IPS-20b (cell line): ENCODE measurements around the gene MAST3.

ENCODE experiments used
- H3K27ac ChIP-seq: one replicate; pipeline ENCODE4 v1.5.1; 2013; ENCODE audit warnings: low read length
- H3K27me3 ChIP-seq: 2 replicates; pipeline ENCODE4 v1.6.1; 2013; ENCODE audit warnings: mild to moderate bottlenecking, low read length, inconsistent platforms; ENCODE audit not compliant: insufficient read depth
- H3K36me3 ChIP-seq: 2 replicates; pipeline ENCODE4 v1.6.1; 2013; ENCODE audit warnings: low read depth, mild to moderate bottlenecking, inconsistent platforms, low read length, moderate library complexity; ENCODE audit not compliant: insufficient read depth
- H3K4me1 ChIP-seq: 2 replicates; pipeline ENCODE4 v1.6.1; 2013; ENCODE audit warnings: mild to moderate bottlenecking, control low read depth, inconsistent platforms, low read length, moderate library complexity; ENCODE audit not compliant: insufficient read depth
- H3K4me3 ChIP-seq: 2 replicates; pipeline ENCODE4 v1.5.1; 2013; ENCODE audit warnings: mild to moderate bottlenecking, low read length, inconsistent platforms
- H3K9ac ChIP-seq: 2 replicates; pipeline ENCODE4 v1.6.1; 2013; ENCODE audit warnings: low read depth, mild to moderate bottlenecking, inconsistent platforms, low read length, moderate library complexity
- H3K9me3 ChIP-seq: 2 replicates; pipeline ENCODE4 v1.6.1; 2013; ENCODE audit warnings: mild to moderate bottlenecking, low read depth, low read length, inconsistent platforms; ENCODE audit not compliant: insufficient read depth

The MAST3 gene

GRCh38 chr19:18168673-18169381 is 71.2 kb downstream of the MAST3 start:
- H3K9me3 ChIP-seq: no peaks in the 10 kb centered on the region
- H3K4me3 ChIP-seq: no peak overlapping the region
- H3K4me1 ChIP-seq: no peaks in the 10 kb centered on the region; the same call in 1 of the 2 replicates
- H3K9ac ChIP-seq: no peak overlapping the region
- peaks cover 3% of the 10 kb centered on the region; the same call in 1 of the 2 replicates for H3K27me3 ChIP-seq
- peaks cover 41% of the 10 kb centered on the region for H3K36me3 ChIP-seq
- H3K27ac ChIP-seq: no peak overlapping the region

- no peaks in the 10 kb centered on the region for H3K9me3 ChIP-seq
- no peak overlapping the region for H3K9ac ChIP-seq
- H3K4me3 ChIP-seq: no peak overlapping the region
- H3K27ac ChIP-seq: no peak overlapping the region
- peaks cover 32% of the 10 kb centered on the region for H3K36me3 ChIP-seq
- H3K27me3 ChIP-seq: peaks cover 21% of the 10 kb centered on the region
- no peaks in the 10 kb centered on the region; the same call in 1 of the 2 replicates for H3K4me1 ChIP-seq
These were observed 73.2 kb downstream of the MAST3 start for GRCh38 chr19:18170714-18171255.

- no peaks in the 10 kb centered on the region for H3K9me3 ChIP-seq
- H3K4me1 ChIP-seq: no peaks in the 10 kb centered on the region; the same call in 1 of the 2 replicates
- peaks cover 21% of the 10 kb centered on the region for H3K27me3 ChIP-seq
- no peak overlapping the region for H3K9ac ChIP-seq
- H3K27ac ChIP-seq: no peak overlapping the region
- no peak overlapping the region for H3K4me3 ChIP-seq
- peaks cover 25% of the 10 kb centered on the region for H3K36me3 ChIP-seq
These were observed 74.2 kb downstream of the MAST3 start for GRCh38 chr19:18171605-18172327.

GRCh38 chr19:18172331-18173053 is 74.9 kb downstream of the MAST3 start:
- peaks cover 21% of the 10 kb centered on the region for H3K27me3 ChIP-seq
- H3K27ac ChIP-seq: no peak overlapping the region
- no peak overlapping the region for H3K9ac ChIP-seq
- peaks cover 17% of the 10 kb centered on the region; the same call in 1 of the 2 replicates for H3K36me3 ChIP-seq
- H3K4me1 ChIP-seq: no peaks in the 10 kb centered on the region; the same call in 1 of the 2 replicates
- H3K9me3 ChIP-seq: no peaks in the 10 kb centered on the region
- no peak overlapping the region for H3K4me3 ChIP-seq

GRCh38 chr19:18173054-18173571 is 75.5 kb downstream of the MAST3 start:
- H3K4me1 ChIP-seq: no peaks in the 10 kb centered on the region; the same call in 1 of the 2 replicates
- peak overlapping the region; percentile 65; the same call in 1 of the 2 replicates for H3K4me3 ChIP-seq
- H3K27ac ChIP-seq: no peak overlapping the region

GRCh38 chr19:18173572-18174288 is 76.2 kb downstream of the MAST3 start, which contains the start of gene IFI30:
TSS of gene IFI30 (plus strand) at chr19:18173813. CDS start at chr19:18173842, 29 bp downstream.
- H3K4me1 ChIP-seq: no peaks in the 10 kb centered on the region; the same call in 1 of the 2 replicates
- H3K27ac ChIP-seq: no peak within 1 kb of the TSS
- H3K36me3 ChIP-seq: peaks cover 7% of the 10 kb centered on the region; the same call in 1 of the 2 replicates

More at GRCh38 chr19:18173054-18173571, 75.5 kb downstream of the MAST3 start:
- H3K9ac ChIP-seq: no peak overlapping the region; the same call in 1 of the 2 replicates
- no peaks in the 10 kb centered on the region for H3K9me3 ChIP-seq
- H3K27me3 ChIP-seq: peaks cover 21% of the 10 kb centered on the region
- peaks cover 13% of the 10 kb centered on the region; the same call in 1 of the 2 replicates for H3K36me3 ChIP-seq

GRCh38 chr19:18174983-18175382 is 77.4 kb downstream of the MAST3 start:
- Histone ChIP-seq H3K36me3 (no peaks in the 10 kb centered on the region), H3K27me3 (peaks cover 21% of the 10 kb centered on the region), H3K4me3 (no peak overlapping the region), H3K9me3 (no peaks in the 10 kb centered on the region), H3K27ac (no peak overlapping the region), H3K4me1 (no peaks in the 10 kb centered on the region; the same call in 1 of the 2 replicates), H3K9ac (no peak overlapping the region)

More at GRCh38 chr19:18173572-18174288, 76.2 kb downstream of the MAST3 start, which contains the start of gene IFI30:
- H3K27me3 ChIP-seq: peaks cover 21% of the 10 kb centered on the region
- H3K4me3 ChIP-seq: peak within 1 kb of the TSS; percentile 65
- H3K9me3 ChIP-seq: no peaks in the 10 kb centered on the region
- peak within 1 kb of the TSS; percentile 23; the same call in 1 of the 2 replicates for H3K9ac ChIP-seq

- H3K9ac ChIP-seq: no peak overlapping the region
- no peaks in the 10 kb centered on the region for H3K9me3 ChIP-seq
- no peak overlapping the region for H3K4me3 ChIP-seq
- no peaks in the 10 kb centered on the region for H3K36me3 ChIP-seq
- H3K27ac ChIP-seq: no peak overlapping the region
- no peaks in the 10 kb centered on the region; the same call in 1 of the 2 replicates for H3K4me1 ChIP-seq
- peaks cover 21% of the 10 kb centered on the region for H3K27me3 ChIP-seq
These were observed 79.1 kb downstream of the MAST3 start for GRCh38 chr19:18176367-18177310.

- Histone ChIP-seq H3K27ac (no peak overlapping the region), H3K4me1 (no peaks in the 10 kb centered on the region), H3K9me3 (no peaks in the 10 kb centered on the region), H3K36me3 (no peaks in the 10 kb centered on the region), H3K27me3 (peaks cover 6% of the 10 kb centered on the region), H3K9ac (no peak overlapping the region), H3K4me3 (no peak overlapping the region)
These were observed 82.4 kb downstream of the MAST3 start for GRCh38 chr19:18179957-18180356.

- Histone ChIP-seq H3K36me3 (no peaks in the 10 kb centered on the region), H3K4me3 (no peak overlapping the region), H3K9me3 (no peaks in the 10 kb centered on the region), H3K9ac (no peak overlapping the region), H3K27me3 (no peaks in the 10 kb centered on the region), H3K27ac (no peak overlapping the region), H3K4me1 (no peaks in the 10 kb centered on the region)
These were observed 86.0 kb downstream of the MAST3 start for GRCh38 chr19:18183529-18183928.
